GM21825 (cell line): ENCODE data around the gene PSMG3.

Source experiments
- ATAC-seq: cut with Tn5 transposase; IDR thresholded peaks from one replicate; pipeline ENCODE4 v1.9.1; 2021; ENCODE audit warnings: mild to moderate bottlenecking, moderate library complexity; ENCODE audit not compliant: unreplicated experiment

The PSMG3 gene

GRCh38 chr7:1580422-1581030 is 10.7 kb upstream of the PSMG3 start:
- no peak for ATAC-seq

- ATAC-seq, result peak; percentile 81
These were observed 9.9 kb upstream of the PSMG3 start for GRCh38 chr7:1579481-1580421.

- ATAC-seq, result no peak
These were observed 8.7 kb upstream of the PSMG3 start for GRCh38 chr7:1578513-1578912.

GRCh38 chr7:1576521-1577253 is 6.9 kb upstream of the PSMG3 start:
- ATAC-seq, result no peak

- no peak for ATAC-seq
These were observed 6.0 kb upstream of the PSMG3 start for GRCh38 chr7:1575809-1576208.

GRCh38 chr7:1572111-1572822 is 2.4 kb upstream of the PSMG3 start:
- ATAC-seq, result no peak

GRCh38 chr7:1569440-1569832 is 396 bp downstream of the PSMG3 start:
- ATAC-seq, result no peak

GRCh38 chr7:1569016-1569415 is 816 bp downstream of the PSMG3 start:
- no peak for ATAC-seq

GRCh38 chr7:1567896-1568510 is 1.8 kb downstream of the PSMG3 start:
- no peak for ATAC-seq

- ATAC-seq, result no peak
These were observed 2.6 kb downstream of the PSMG3 start for GRCh38 chr7:1567049-1567771.

GRCh38 chr7:1566687-1567048 is 3.2 kb downstream of the PSMG3 start:
- no peak for ATAC-seq

GRCh38 chr7:1564603-1565022 is 5.2 kb downstream of the PSMG3 start:
- ATAC-seq, result no peak

GRCh38 chr7:1563981-1564602 is 5.7 kb downstream of the PSMG3 start:
- no peak for ATAC-seq

- no peak for ATAC-seq
These were observed 7.2 kb downstream of the PSMG3 start for GRCh38 chr7:1562597-1563051.

- ATAC-seq, result no peak
These were observed 7.7 kb downstream of the PSMG3 start for GRCh38 chr7:1562116-1562515.

- no peak for ATAC-seq
These were observed 8.5 kb downstream of the PSMG3 start for GRCh38 chr7:1561036-1561940.

- ATAC-seq, result no peak
These were observed 9.2 kb downstream of the PSMG3 start for GRCh38 chr7:1560620-1561031.
